NCI-H526 treated with DMSO at 0.1 percent for 48 hours (cell line): ENCODE results near the gene BRIP1.
"Not testable (repeated sequence)": the region's sequence is repeated elsewhere in the genome, so short reads cannot be mapped to it uniquely, and the experiment has no call there.

Source experiments
- DNase-seq: peaks from one replicate; lab custom pipeline; 2025; lab: John Stamatoyannopoulos, UW

Gene BRIP1

GRCh38 chr17:61698244-61698643, 165.1 kb downstream of the BRIP1 start:
- DNase-seq, result no peak

DNA sequence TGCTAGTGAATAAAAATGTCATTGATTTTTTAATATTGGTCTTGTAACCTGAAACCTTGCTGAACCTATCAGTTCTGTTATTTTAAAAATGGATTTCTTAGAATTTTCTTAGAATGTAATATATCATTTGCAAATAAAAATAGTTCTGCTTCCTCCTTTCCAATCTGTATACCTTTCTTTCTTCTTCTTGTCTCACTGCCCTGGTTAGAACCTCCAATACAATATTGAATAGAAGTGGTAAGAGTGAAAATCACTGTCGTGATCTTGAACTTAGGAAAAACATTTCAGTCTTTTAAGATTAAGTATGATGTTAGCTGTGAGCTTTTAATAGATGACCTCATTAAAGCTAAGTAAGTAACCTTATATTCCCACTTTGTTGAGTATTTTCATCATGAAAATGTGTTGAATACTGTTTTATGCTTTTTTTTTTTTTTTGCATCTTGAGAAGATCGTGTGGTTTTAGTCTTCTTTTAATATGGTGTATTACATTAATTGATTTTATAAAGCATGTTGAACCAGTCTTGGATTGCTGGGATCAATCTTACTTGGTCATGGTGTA, 167.5 kb downstream of the BRIP1 start:
- DNase-seq, result no peak

DNA sequence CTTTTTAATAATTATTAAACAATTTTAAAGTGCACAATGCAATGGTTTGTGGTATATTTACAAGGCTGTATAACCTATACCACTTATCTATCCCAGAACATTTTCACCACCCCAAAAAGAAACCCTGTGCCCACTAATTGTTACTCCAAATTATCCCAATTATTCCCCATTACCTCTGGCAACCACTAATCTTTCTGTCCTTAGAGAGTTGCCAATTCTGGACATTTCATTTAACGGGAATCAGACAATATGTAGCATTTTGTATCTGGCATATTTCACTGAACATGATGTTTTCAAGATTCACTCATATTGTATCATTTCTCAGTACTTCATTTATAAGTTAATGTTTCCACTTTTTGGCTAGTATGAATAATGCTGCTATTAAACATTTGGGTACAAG, 169.2 kb downstream of the BRIP1 start:
- DNase-seq, result no peak

DNA sequence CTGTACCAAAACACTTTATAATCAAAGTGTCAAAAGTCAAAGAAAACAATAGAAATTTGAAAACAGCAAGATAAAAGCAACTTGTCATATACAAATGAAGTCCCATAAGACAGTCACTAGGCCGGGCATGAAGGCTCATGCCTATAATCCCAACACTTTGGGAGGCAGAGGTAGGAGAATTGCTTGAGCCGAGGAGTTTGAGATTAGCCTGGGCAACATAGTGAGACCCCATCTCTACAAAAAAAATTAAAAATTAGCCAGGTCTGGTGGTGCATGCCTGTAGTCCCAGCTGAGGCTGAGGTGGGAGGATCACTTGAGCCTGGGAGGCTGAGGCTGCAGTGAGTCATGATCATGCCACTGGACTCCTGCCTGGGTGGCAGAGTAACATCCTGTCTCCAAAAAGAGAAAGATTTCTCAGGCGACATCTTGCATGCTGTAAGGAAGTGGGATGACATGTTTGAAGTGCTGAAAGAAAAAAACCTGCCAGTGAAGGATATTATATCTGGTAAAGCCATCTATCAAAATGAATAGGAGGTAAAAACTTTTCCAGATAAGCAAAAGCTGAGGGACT, 173.6 kb downstream of the BRIP1 start:
- DNase-seq, result no peak

GRCh38 chr17:61687769-61688168, 175.6 kb downstream of the BRIP1 start:
- DNase-seq, result no peak

- no peak for DNase-seq
These were observed 177.2 kb downstream of the BRIP1 start for GRCh38 chr17:61686113-61686512.

- DNase-seq, result no peak
These were observed 178.5 kb downstream of the BRIP1 start for GRCh38 chr17:61684818-61685217.

GRCh38 chr17:61684172-61684571, 179.2 kb downstream of the BRIP1 start:
- no peak for DNase-seq

GRCh38 chr17:61683466-61683865, 179.9 kb downstream of the BRIP1 start:
- no peak for DNase-seq

GRCh38 chr17:61680921-61681320, 182.4 kb downstream of the BRIP1 start:
- DNase-seq, result no peak

GRCh38 chr17:61678339-61678738, 185.0 kb downstream of the BRIP1 start:
- no peak for DNase-seq

DNA sequence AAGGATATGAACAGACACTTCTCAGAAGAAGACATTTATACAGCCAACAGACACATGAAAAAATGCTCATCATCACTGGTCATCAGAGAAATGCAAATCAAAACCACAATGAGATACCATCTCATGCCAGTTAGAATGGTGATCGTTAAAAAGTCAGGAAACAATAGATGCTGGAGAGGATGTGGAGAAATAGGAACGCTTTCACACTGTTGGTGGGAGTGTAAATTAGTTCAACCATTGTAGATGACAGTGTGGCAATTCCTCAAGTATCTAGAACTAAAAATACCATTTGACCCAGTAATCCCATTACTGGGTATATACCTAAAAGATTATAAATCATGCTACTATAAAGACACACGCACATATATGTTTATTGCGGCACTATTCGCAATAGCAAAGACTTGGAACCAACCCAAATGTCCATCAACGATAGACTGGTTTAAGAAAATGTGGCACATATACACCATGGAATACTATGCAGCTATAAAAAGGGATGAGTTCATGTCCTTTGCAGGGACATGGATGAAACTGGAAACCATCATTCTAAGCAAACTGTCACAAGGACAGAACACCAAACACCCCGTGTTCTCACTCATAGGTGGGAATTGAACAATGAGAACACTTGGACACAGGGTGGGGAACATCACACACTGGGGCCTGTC, 186.0 kb downstream of the BRIP1 start:
- DNase-seq, result not testable (repeated sequence)

DNA sequence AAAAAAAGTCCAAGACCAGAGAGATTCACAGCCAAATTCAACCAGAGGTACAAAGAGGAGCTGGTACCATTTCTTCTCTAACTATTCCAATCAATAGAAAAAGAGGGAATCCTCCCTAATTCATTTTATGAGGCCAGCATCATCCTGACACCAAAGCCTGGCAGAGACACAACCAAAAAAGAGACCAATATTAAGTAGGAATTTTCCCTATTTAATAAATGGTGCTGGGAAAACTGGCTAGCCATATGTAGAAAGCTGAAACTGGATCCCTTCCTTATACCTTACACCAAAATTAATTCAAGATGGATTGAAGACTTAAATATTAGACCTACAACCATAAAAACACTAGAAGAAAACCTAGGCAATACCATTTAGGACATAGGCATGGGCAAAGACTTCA, 186.8 kb downstream of the BRIP1 start:
- DNase-seq, result not testable (repeated sequence)

DNA sequence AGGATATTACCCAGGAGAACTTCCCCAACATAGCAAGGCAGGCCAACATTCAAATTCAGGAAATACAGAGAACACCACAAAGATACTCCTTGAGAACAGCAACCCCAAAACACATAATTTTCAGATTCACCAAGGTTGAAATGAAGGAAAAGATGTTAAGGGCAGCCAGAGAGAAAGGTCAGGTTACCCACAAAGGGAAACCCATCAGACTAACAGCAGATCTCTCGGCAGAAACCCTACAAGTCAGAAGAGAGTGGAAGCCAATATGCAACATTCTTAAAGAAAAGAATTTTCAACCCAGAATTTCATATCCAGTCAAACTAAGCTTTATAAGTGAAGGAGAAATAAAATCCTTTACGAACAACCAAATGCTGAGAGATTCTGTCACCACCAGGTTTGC, 188.7 kb downstream of the BRIP1 start:
- not testable (repeated sequence) for DNase-seq

DNA sequence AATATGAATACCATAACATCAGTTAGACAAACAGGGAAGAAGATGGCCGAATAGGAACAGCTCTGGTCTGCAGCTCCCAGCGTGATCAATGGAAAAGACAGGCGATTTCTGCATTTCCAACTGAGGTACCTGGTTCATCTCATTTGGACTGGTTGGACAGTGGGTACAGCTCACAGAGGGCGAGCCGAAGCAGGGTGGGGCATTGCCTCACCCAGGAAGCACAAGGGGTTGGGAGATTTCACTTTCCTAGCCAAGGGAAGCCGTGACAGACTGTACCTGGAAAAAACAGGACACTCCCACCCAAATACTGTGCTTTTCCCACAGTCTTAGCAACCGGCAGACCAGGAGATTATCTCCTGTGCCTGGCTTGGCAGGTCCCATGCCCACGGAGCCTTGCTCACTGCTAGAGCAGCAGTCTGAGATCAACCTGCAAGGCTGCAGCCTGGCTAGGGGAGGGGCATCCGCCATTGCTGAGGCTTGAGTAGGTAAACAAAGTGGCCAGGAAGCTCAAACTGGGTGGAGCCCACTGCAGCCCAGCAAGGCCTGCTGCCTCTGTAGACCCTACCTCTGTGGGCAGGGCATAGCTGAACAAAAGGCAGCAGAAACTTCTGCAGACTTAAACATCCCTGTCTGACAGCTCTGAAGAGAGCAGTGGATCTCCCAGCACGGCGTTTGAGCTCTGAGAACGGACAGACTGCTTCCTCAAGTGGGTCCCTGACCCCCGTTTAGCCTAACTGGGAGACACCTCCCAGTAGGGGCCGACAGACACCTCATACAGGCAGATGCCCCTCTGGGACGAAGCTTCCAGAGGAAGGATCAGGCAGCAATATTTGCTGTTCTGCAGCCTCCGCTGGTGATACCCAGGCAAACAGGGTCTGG, 190.1 kb downstream of the BRIP1 start:
- DNase-seq, result not testable (repeated sequence)

GRCh38 chr17:61672140-61672539, 191.2 kb downstream of the BRIP1 start:
- no peak for DNase-seq

GRCh38 chr17:61670691-61671090, 192.6 kb downstream of the BRIP1 start:
- no peak for DNase-seq

DNA sequence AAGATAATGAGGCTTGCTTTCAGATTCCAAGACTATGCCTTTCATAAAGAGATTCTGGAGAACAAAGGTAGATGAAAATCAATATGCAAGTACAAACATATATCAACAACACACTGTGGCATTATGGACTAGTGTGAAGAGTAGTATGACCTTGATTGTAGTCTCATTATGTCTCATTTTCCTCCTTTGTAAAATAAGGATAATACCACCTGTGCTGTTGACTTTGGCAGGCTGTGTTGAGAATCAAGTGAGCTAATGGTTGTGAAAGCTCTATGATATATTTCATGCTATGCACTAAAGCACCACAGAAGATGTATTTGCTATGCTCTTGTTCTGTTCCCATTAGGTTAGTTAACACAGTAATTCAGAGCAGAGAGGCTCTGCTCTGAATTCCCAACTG, 193.8 kb downstream of the BRIP1 start:
- no peak for DNase-seq

DNA sequence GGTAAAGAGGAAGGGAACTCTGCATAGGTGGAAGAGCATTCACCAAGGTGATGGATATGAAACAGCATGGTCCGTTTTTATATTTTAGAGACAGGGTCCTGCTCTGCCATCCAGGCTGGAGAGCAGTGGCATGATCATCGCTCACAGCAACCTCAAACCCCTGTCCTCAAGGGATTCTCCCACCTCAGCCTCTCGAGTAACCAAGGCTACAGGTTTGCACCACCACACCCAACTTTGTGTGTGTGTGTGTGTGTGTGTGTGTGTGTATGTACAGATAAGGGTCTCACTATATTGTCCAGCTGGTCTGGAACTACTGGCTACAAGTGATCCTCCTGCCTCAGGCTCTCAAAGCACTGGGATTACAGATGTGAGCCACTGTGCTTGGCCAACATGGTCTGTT, 194.8 kb downstream of the BRIP1 start:
- DNase-seq, result no peak

GRCh38 chr17:61666406-61667088, 196.8 kb downstream of the BRIP1 start:
- not testable (repeated sequence) for DNase-seq

- DNase-seq, result no peak
These were observed 200.0 kb downstream of the BRIP1 start for GRCh38 chr17:61663310-61663709.

DNA sequence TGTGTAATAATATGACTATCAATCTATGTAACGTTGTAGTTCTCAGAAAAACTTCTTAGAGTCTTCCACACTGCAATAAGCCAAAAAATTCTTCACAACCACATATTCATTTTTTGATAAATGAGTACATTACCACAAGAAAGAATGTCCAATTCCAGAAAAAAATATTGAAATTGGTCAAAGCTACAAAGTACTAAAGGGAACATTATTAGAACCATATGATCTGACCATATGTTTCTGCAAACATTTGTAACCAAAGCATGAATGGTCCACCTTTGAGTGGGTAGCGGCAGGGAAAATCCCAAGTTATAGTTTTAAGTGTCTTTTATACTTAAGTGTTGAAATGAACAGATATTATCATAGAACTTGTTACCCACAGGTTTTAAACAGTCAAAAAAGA, 200.6 kb downstream of the BRIP1 start:
- DNase-seq, result no peak
